ENCODE data around the gene MLXIP. TPM values are rescaled to one million over a fixed set of nuclear protein-coding genes. Genes with fewer than 3 reads are reported as not detected.

Gene MLXIP
- total and polyA plus RNA-seq, 9 of the 15 experiments (the other 6 are each of a cell fraction or from before 2014, with no cell fraction given): 2.2 to 66.3 (median 18.1) TPM

GRCh38 chr12:122152754-122153153 lies 74.2 kb downstream of the MLXIP start:
- no TSS peak for BruUV-seq (replicated peaks)
- Histone ChIP-seq H3K9ac (ENCODE audit: insufficient read depth in 1 of 2, low read depth in 2 of 2, low read length in 2 of 2) (no peak overlapping the region), H3K27me3 (ENCODE audit: control insufficient read depth in 2 of 2, insufficient read depth in 2 of 2, low read length in 2 of 2) (peaks cover 2 to 14% of the 10 kb centered on the region in 2 experiments; a peak in 2 of 5 replicates), H2AFZ (ENCODE audit: low read depth, low read length) (no peak overlapping the region), H4K20me1 (replicated peaks; ENCODE audit: control insufficient read depth, insufficient read depth, low read length) (0 out of 2 replicates have a peak, but pooled peaks cover under 1% of the 10 kb centered on the region), H3K79me2 (ENCODE audit: control insufficient read depth, insufficient read depth, low read length) (no peaks in the 10 kb centered on the region), H3K9me1 (ENCODE audit: control insufficient read depth, insufficient read depth, low read length) (no peaks in the 10 kb centered on the region), H3K4me3 (no peak overlapping the region), H3K27ac (ENCODE audit: extremely low read depth, low read depth, low read length) (no peak overlapping the region), H3K36me3 (ENCODE audit: control insufficient read depth, insufficient read depth, low read length) (no peaks in the 10 kb centered on the region), H3K4me1 (replicated peaks in 1 of 2; ENCODE audit: control insufficient read depth in 2 of 2, insufficient read depth in 2 of 2, low read length in 2 of 2) (peaks cover 4 to 8% of the 10 kb centered on the region in 2 experiments; a peak in 4 of 5 replicates), H3K9me3 (replicated peaks; ENCODE audit: control insufficient read depth, insufficient read depth, low read depth, low read length) (no peaks in the 10 kb centered on the region), H3K4me2 (ENCODE audit: insufficient read depth, low read length) (no peak overlapping the region)
- intact Hi-C loops (cut with micrococcal nuclease): no loop called here
- WGBS (ENCODE audit: insufficient coverage, low coverage, missing lambda C conversion rate): 43% methylated on average over 9 of the region's 9 CpGs
- ChIA-PET CTCF (ENCODE audit: low intra/inter-chr PET ratio) (interaction anchor here (0.9 to 1.1 kb wide), 2 partner anchors 22 to 99 kb away, joined by 3 to 4 read pairs; no protein-coding TSS in a partner anchor), POLR2A (interaction anchor here (0.7 to 1.5 kb wide), 3 partner anchors 14 to 173 kb away, joined by 3 to 5 read pairs (median 5); no protein-coding TSS in a partner anchor)
- in situ Hi-C loops (cut with MboI): no loop called here
- DNase-seq (ENCODE audit: extremely low read depth in 1 of 4, low spot score in 3 of 4): no peak
- FAIRE-seq: no peak
- no peak for ATAC-seq
- no peak for TF ChIP-seq PTRF (tag; IDR thresholded peaks at IDR 0.05)
- TF ChIP-seq BCLAF1 (IDR thresholded peaks at IDR 0.05; ENCODE audit: borderline replicate concordance in 1 of 2, control insufficient read depth in 1 of 2, low read depth in 2 of 2, low read length in 1 of 2): no peak
- TF ChIP-seq JUN (IDR thresholded peaks at IDR 0.05; ENCODE audit: borderline replicate concordance, low read depth, low read length): no peak
- no peak for TF ChIP-seq JUN (CRISPR knock-in tag; IDR thresholded peaks at IDR 0.05; ENCODE audit: borderline replicate concordance)
- TF ChIP-seq ESRRB (CRISPR knock-in tag; IDR thresholded peaks at IDR 0.05; ENCODE audit: borderline replicate concordance): no peak
- TF ChIP-seq ZNF311 (CRISPR knock-in tag; IDR thresholded peaks at IDR 0.05): no peak
- TF ChIP-seq HMG20B (CRISPR knock-in tag; IDR thresholded peaks at IDR 0.05): no peak
- TF ChIP-seq POLR2G (IDR thresholded peaks at IDR 0.05; ENCODE audit: low read depth, low read length): no peak
- TF ChIP-seq ATF6 (CRISPR knock-in tag; IDR thresholded peaks at IDR 0.05): no peak
- no peak for TF ChIP-seq HDAC2 (IDR thresholded peaks at IDR 0.05)
- TF ChIP-seq ZNF184 (CRISPR knock-in tag; IDR thresholded peaks at IDR 0.05): no peak
- TF ChIP-seq RERE (CRISPR knock-in tag; IDR thresholded peaks at IDR 0.05; ENCODE audit: borderline replicate concordance): no peak

All from K562 (cell line).